Neural cell (in vitro differentiated cells): Measurements from ENCODE around the gene KLHL17. TPM values are rescaled to one million over a fixed set of nuclear protein-coding genes. Genes with fewer than 3 reads are reported as not detected.

Source experiments
- H2AFZ ChIP-seq: fragments of 200-600, 300-800 bp; sonication (generic), shearing (Covaris generic); 2 replicates; pipeline ENCODE4 v1.6.0; 2014; ENCODE audit warnings: low read depth, mild to moderate bottlenecking, antibody characterized with exemption, low read length, moderate library complexity
- H3F3A ChIP-seq: fragments of 200-600 bp; shearing (Covaris generic); 2 replicates; pipeline ENCODE4 v1.6.1; 2016; ENCODE audit warnings: mild to moderate bottlenecking, moderate library complexity, mixed read lengths, antibody characterized with exemption, low read length; ENCODE audit not compliant: insufficient read depth, poor library complexity, severe bottlenecking
- H3K27ac ChIP-seq: fragments of 200-600, 300-800 bp; sonication (generic), shearing (Covaris generic); 2 replicates; pipeline ENCODE4 v1.5.1; 2014; ENCODE audit warnings: mild to moderate bottlenecking, low read length, moderate library complexity
- H3K27me3 ChIP-seq: fragments of 300-800, 200-600 bp; sonication (generic), shearing (Covaris generic); 2 replicates; pipeline ENCODE4 v1.6.0; 2014; ENCODE audit warnings: mild to moderate bottlenecking, low read depth, low read length, moderate library complexity; ENCODE audit not compliant: insufficient read depth
- H3K36me3 ChIP-seq: fragments of 300-800, 200-600 bp; sonication (generic), shearing (Covaris generic); 2 replicates; pipeline ENCODE4 v1.5.1; 2014; ENCODE audit warnings: mild to moderate bottlenecking, antibody characterized with exemption, low read length, moderate library complexity; ENCODE audit not compliant: insufficient read depth
- H3K4me2 ChIP-seq: fragments of 300-800, 200-600 bp; sonication (generic), shearing (Covaris generic); 2 replicates; pipeline ENCODE4 v1.6.0; 2014; ENCODE audit warnings: mild to moderate bottlenecking, low read length
- H3K4me3 ChIP-seq: fragments of 300-800, 200-600 bp; sonication (generic), shearing (Covaris generic); 2 replicates; pipeline ENCODE4 v1.5.1; 2014; ENCODE audit warnings: mild to moderate bottlenecking, low read length, moderate library complexity
- H3K79me2 ChIP-seq: fragments of 200-600 bp; shearing (Covaris generic); replicated peaks from 2 replicates; pipeline ENCODE4 v1.6.0; 2014; ENCODE audit warnings: mild to moderate bottlenecking, low read length, moderate library complexity; ENCODE audit not compliant: insufficient read depth
- H3K9ac ChIP-seq: fragments of 300-800, 200-600 bp; sonication (generic), shearing (Covaris generic); 2 replicates; pipeline ENCODE4 v1.6.1; 2016; ENCODE audit warnings: mild to moderate bottlenecking, low read length, mixed read lengths
- H3K9me2 ChIP-seq: fragments of 200-600 bp; shearing (Covaris generic); 2 replicates; pipeline ENCODE4 v1.6.1; 2016; ENCODE audit warnings: mild to moderate bottlenecking, low read length, mixed read lengths; ENCODE audit not compliant: insufficient read depth
- H3K9me3 ChIP-seq: fragments of 200-600, 300-800 bp; sonication (generic), shearing (Covaris generic); 2 replicates; pipeline ENCODE4 v1.6.1; 2016; ENCODE audit warnings: mild to moderate bottlenecking, mixed run types, low read length, moderate library complexity, mixed read lengths
- H4K20me1 ChIP-seq: fragments of 200-600 bp; shearing (Covaris generic); 2 replicates; pipeline ENCODE4 v1.6.1; 2016; ENCODE audit warnings: mild to moderate bottlenecking, mixed run types; ENCODE audit not compliant: insufficient read depth
- EP300 ChIP-seq: fragments of 450-650 bp; conservative IDR thresholded peaks from 2 replicates; pipeline ENCODE4 v1.6.1; 2014; ENCODE audit warnings: antibody characterized with exemption, mild to moderate bottlenecking, moderate library complexity; ENCODE audit not compliant: poor library complexity, severe bottlenecking
- EZH2 ChIP-seq: fragments of 200-600, 300-800 bp; shearing (Covaris generic), sonication (generic); IDR thresholded peaks from 2 replicates; pipeline ENCODE4 v1.6.1; 2014; ENCODE audit warnings: antibody characterized with exemption, low read length, borderline replicate concordance, mild to moderate bottlenecking; ENCODE audit not compliant: insufficient read depth, poor library complexity, severe bottlenecking
- MXI1 ChIP-seq: fragments of 450-650 bp; conservative IDR thresholded peaks from 2 replicates; pipeline ENCODE4 v1.6.1; 2014; ENCODE audit warnings: antibody characterized with exemption, mild to moderate bottlenecking; ENCODE audit not compliant: poor library complexity, severe bottlenecking
- POLR2AphosphoS5 ChIP-seq: IDR thresholded peaks from 2 replicates; pipeline ENCODE4 v1.6.1; 2012
- RAD21 ChIP-seq: fragments of 450-650 bp; conservative IDR thresholded peaks from 2 replicates; pipeline ENCODE4 v1.6.1; 2014; ENCODE audit warnings: antibody characterized with exemption, mild to moderate bottlenecking, moderate library complexity
- SMC3 ChIP-seq: fragments of 450-650 bp; conservative IDR thresholded peaks from 2 replicates; pipeline ENCODE4 v1.6.1; 2014; ENCODE audit warnings: antibody characterized with exemption, mild to moderate bottlenecking, moderate library complexity; ENCODE audit not compliant: poor library complexity
- TAF1 ChIP-seq: IDR thresholded peaks from 2 replicates; pipeline ENCODE4 v1.6.1; 2012; ENCODE audit warnings: low read depth
- polyA plus RNA-seq: library from polyadenylated mRNA; depleted of rRNA; stranded (reverse); fragments of >200 nt; gene quantifications from 2 replicates; pipeline ENCODE4 v1.2.3, GENCODE V29; 2014
- TF ChIP-seq, protein P1 (sequence below): IDR thresholded peaks from 2 replicates; pipeline ENCODE4 v1.6.1; 2012; ENCODE audit warnings: borderline replicate concordance
- TF ChIP-seq, protein P2 (sequence below): fragments of 450-650 bp; IDR thresholded peaks from 2 replicates; pipeline ENCODE4 v1.5.1; 2014; ENCODE audit warnings: antibody characterized with exemption, mild to moderate bottlenecking, moderate library complexity; ENCODE audit not compliant: poor library complexity, severe bottlenecking

KLHL17 gene
- polyA plus RNA-seq, 1 donor from 2014 or later: 52.3 TPM

DNA sequence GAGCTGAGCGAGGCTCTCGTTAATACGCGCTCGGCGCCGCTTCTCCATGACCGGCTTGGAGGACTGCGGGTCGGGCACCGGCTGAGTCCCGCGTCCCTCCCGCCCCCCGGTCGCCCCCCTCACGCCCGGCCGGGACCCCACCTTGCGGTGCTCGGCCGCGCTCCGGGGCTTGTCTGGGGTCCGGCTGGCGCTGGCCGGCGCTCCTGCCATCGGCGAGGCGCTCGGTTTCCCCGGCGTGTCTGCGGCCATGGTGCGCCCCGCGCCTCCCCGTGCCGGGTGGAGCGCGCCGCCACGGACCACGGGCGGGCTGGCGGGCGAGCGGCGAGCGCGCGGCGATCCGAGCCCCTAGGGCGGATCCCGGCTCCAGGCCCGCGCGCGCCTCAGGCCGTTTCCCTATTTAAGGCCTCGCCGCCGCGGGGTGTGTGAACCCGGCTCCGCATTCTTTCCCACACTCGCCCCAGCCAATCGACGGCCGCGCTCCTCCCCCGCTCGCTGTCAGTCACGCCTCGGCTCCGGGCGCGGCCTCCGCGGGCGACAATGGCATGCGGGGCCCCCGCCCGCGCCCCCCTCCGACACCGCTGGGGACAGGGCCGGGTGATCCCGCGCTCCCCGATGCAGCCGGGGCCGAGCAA is 39.5 kb downstream of the KLHL17 start, which contains the start of gene HES4:
Gene HES4, minus strand, starts transcription at position 373 of the 632 bp plus-strand sequence. Its CDS starts 124 bp downstream, at position 249.
- Histone ChIP-seq H2AFZ (no peak within 1 kb of the TSS), H3K9me3 (no peaks in the 10 kb centered on the region), H3K36me3 (no peaks in the 10 kb centered on the region), H4K20me1 (no peaks in the 10 kb centered on the region), H3K27me3 (no peaks in the 10 kb centered on the region), H3K4me3 (peak within 1 kb of the TSS; percentile 91), H3K9ac (peak within 1 kb of the TSS; percentile 98), H3K27ac (peak within 1 kb of the TSS; percentile 98), H3K9me2 (no peaks in the 10 kb centered on the region), H3K4me2 (peak within 1 kb of the TSS; percentile 98), H3K79me2 (peaks cover 4% of the 10 kb centered on the region), H3F3A (no peaks in the 10 kb centered on the region)
- TF ChIP-seq POLR2AphosphoS5 (peak; percentile 43), EZH2 (no peak), MXI1 (no peak), EP300 (peak; percentile 48)
- TF ChIP-seq, protein P1, sequence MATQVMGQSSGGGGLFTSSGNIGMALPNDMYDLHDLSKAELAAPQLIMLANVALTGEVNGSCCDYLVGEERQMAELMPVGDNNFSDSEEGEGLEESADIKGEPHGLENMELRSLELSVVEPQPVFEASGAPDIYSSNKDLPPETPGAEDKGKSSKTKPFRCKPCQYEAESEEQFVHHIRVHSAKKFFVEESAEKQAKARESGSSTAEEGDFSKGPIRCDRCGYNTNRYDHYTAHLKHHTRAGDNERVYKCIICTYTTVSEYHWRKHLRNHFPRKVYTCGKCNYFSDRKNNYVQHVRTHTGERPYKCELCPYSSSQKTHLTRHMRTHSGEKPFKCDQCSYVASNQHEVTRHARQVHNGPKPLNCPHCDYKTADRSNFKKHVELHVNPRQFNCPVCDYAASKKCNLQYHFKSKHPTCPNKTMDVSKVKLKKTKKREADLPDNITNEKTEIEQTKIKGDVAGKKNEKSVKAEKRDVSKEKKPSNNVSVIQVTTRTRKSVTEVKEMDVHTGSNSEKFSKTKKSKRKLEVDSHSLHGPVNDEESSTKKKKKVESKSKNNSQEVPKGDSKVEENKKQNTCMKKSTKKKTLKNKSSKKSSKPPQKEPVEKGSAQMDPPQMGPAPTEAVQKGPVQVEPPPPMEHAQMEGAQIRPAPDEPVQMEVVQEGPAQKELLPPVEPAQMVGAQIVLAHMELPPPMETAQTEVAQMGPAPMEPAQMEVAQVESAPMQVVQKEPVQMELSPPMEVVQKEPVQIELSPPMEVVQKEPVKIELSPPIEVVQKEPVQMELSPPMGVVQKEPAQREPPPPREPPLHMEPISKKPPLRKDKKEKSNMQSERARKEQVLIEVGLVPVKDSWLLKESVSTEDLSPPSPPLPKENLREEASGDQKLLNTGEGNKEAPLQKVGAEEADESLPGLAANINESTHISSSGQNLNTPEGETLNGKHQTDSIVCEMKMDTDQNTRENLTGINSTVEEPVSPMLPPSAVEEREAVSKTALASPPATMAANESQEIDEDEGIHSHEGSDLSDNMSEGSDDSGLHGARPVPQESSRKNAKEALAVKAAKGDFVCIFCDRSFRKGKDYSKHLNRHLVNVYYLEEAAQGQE: no peak

DNA sequence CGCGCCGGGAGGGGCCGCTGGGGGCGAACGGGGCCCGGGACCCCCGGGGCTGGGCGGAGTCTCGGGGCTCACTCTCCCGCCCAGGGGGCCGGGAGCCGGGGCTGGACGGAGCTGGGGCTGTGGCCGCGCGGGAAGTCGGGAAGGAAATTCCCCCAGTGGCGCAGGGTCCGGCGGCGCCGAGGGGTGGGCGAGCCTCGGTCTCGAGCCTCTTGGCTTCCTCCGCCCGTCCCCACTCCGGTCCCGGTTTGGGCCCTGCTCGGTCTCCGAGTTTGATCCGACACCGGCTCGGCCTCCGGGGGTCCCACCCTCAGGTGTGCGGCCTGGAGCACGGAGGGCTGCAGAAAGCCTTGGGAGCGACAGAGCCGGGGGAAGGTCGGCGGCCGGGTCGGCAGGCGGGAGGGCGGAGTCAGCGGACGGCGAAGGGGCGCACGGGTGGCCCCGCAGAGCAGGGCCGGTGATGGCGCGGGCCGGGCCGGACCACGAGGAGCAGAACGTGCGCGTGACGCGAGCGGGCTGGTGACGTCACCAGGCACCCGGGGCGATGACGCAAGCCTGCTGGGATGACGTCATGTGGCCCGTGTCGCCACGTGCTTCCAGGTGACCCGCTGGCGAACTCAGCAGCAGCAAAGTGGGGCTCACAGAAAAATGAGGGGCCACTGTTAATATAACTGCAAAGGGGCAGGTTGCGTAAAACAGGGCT is 40.1 kb downstream of the KLHL17 start:
- Histone ChIP-seq H3K4me3 (peak overlapping the region; percentile 91), H2AFZ (no peak overlapping the region), H3K4me2 (peak overlapping the region; percentile 98), H3K27ac (peak overlapping the region; percentile 98), H3F3A (no peaks in the 10 kb centered on the region), H3K79me2 (peaks cover 4% of the 10 kb centered on the region), H3K36me3 (no peaks in the 10 kb centered on the region), H3K9me2 (no peaks in the 10 kb centered on the region), H4K20me1 (no peaks in the 10 kb centered on the region), H3K9me3 (no peaks in the 10 kb centered on the region), H3K27me3 (no peaks in the 10 kb centered on the region), H3K9ac (peak overlapping the region; percentile 98)
- no peak for TF ChIP-seq RAD21
- TF ChIP-seq EZH2: no peak
- peak; percentile 84 for TF ChIP-seq MXI1
- TF ChIP-seq, protein P2, sequence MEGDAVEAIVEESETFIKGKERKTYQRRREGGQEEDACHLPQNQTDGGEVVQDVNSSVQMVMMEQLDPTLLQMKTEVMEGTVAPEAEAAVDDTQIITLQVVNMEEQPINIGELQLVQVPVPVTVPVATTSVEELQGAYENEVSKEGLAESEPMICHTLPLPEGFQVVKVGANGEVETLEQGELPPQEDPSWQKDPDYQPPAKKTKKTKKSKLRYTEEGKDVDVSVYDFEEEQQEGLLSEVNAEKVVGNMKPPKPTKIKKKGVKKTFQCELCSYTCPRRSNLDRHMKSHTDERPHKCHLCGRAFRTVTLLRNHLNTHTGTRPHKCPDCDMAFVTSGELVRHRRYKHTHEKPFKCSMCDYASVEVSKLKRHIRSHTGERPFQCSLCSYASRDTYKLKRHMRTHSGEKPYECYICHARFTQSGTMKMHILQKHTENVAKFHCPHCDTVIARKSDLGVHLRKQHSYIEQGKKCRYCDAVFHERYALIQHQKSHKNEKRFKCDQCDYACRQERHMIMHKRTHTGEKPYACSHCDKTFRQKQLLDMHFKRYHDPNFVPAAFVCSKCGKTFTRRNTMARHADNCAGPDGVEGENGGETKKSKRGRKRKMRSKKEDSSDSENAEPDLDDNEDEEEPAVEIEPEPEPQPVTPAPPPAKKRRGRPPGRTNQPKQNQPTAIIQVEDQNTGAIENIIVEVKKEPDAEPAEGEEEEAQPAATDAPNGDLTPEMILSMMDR: peak; percentile 19
- TF ChIP-seq, protein P1: peak; percentile 71
- no peak for TF ChIP-seq TAF1
- TF ChIP-seq SMC3: no peak
- TF ChIP-seq POLR2AphosphoS5: peak; percentile 92
- TF ChIP-seq EP300: peak; percentile 67
